CD8-positive, alpha-beta memory T cell (primary cell): Measurements from ENCODE around the gene SAP25. TPM values are rescaled to one million over a fixed set of nuclear protein-coding genes. Genes with fewer than 3 reads are reported as not detected.
A peak's percentile ranks its signal among the peaks of the same experiment; 100 is the strongest.

ENCODE experiments used
- CTCF ChIA-PET: fragments of 350-600 bp; sonication (Branson Sonifier 250); formaldehyde crosslinking; loops from one replicate; lab custom pipeline; 2021; ENCODE audit warnings: antibody characterized with exemption; lab: Charles Lee
- POLR2A ChIA-PET: fragments of 350-600 bp; sonication (Branson Sonifier 250); formaldehyde crosslinking; loops from one replicate; lab custom pipeline; 2021; ENCODE audit warnings: antibody characterized with exemption; lab: Charles Lee
- DNase-seq, 5 donors: peaks; one replicate each; pipeline versions ENCODE4 v3.0.0 to v3.0.0-alpha.2; 2020 to 2022; ENCODE audit warnings: mixed read lengths in 1 of 5
- H3K27ac ChIP-seq: one replicate; pipeline ENCODE4 v1.7.0; 2013; ENCODE audit warnings: low read depth, mild to moderate bottlenecking, low read length, moderate library complexity
- H3K27me3 ChIP-seq: 2 replicates; pipeline ENCODE4 v1.7.0; 2013; ENCODE audit warnings: low read length, mild to moderate bottlenecking; ENCODE audit not compliant: insufficient read depth, poor library complexity, severe bottlenecking
- H3K36me3 ChIP-seq: 2 replicates; pipeline ENCODE4 v1.7.0; 2013; ENCODE audit warnings: mild to moderate bottlenecking, low read length, moderate library complexity; ENCODE audit not compliant: insufficient read depth
- H3K4me1 ChIP-seq: 2 replicates; pipeline ENCODE4 v1.7.0; 2013; ENCODE audit warnings: mild to moderate bottlenecking, low read length, moderate library complexity; ENCODE audit not compliant: insufficient read depth
- H3K4me3 ChIP-seq: 2 replicates; pipeline ENCODE4 v1.7.0; 2013; ENCODE audit warnings: mild to moderate bottlenecking, low read length
- H3K9me3 ChIP-seq: 2 replicates; pipeline ENCODE4 v1.7.0; 2013; ENCODE audit warnings: mild to moderate bottlenecking, low read length
- H3K27ac Mint-ChIP-seq, 8 donors: one replicate each; pipeline ENCODE4 v1.8.0; 2020 to 2021; ENCODE audit warnings: mixed read lengths in 8 of 8, mild to moderate bottlenecking in 6 of 8, inconsistent platforms in 3 of 8, moderate library complexity in 3 of 8
- H3K27me3 Mint-ChIP-seq, 2 donors: one replicate each; pipeline ENCODE4 v1.8.0; 2020 to 2021; ENCODE audit warnings: mixed read lengths in 2 of 2, mild to moderate bottlenecking in 1 of 2, moderate library complexity in 1 of 2
- H3K36me3 Mint-ChIP-seq, 3 donors: one replicate each; pipeline ENCODE4 v1.8.0; 2020 to 2021; ENCODE audit warnings: mixed read lengths in 3 of 3, inconsistent platforms in 1 of 3, mild to moderate bottlenecking in 1 of 3
- H3K4me1 Mint-ChIP-seq, 3 donors: one replicate each; pipeline ENCODE4 v1.8.0; 2020 to 2021; ENCODE audit warnings: mixed read lengths in 3 of 3, inconsistent platforms in 1 of 3, mild to moderate bottlenecking in 1 of 3
- H3K4me3 Mint-ChIP-seq, 7 donors: one replicate each; pipeline ENCODE4 v1.8.0; 2020 to 2021; ENCODE audit warnings: mixed read lengths in 7 of 7, mild to moderate bottlenecking in 6 of 7, moderate library complexity in 4 of 7, inconsistent platforms in 2 of 7
- H3K9me3 Mint-ChIP-seq, 5 donors: one replicate each; pipeline ENCODE4 v1.8.0; 2020 to 2022; ENCODE audit warnings: mixed read lengths in 5 of 5, mild to moderate bottlenecking in 3 of 5, moderate library complexity in 2 of 5, inconsistent platforms in 1 of 5
- polyA plus RNA-seq: library from polyadenylated mRNA; unstranded; fragments of 300-500 nt; fragmentation: Illumina TruSeq; gene quantifications from one replicate; pipeline ENCODE4 v1.2.3, GENCODE V29; 2021
- total RNA-seq, 2 experiments: library from RNA; stranded (reverse); gene quantifications; one replicate each; pipeline ENCODE4 v1.2.3, GENCODE V29; 2021

SAP25 gene
- total and polyA plus RNA-seq, 3 experiments from 2014 or later = 0.56 to 14.3 (median 13.9) TPM

DNA sequence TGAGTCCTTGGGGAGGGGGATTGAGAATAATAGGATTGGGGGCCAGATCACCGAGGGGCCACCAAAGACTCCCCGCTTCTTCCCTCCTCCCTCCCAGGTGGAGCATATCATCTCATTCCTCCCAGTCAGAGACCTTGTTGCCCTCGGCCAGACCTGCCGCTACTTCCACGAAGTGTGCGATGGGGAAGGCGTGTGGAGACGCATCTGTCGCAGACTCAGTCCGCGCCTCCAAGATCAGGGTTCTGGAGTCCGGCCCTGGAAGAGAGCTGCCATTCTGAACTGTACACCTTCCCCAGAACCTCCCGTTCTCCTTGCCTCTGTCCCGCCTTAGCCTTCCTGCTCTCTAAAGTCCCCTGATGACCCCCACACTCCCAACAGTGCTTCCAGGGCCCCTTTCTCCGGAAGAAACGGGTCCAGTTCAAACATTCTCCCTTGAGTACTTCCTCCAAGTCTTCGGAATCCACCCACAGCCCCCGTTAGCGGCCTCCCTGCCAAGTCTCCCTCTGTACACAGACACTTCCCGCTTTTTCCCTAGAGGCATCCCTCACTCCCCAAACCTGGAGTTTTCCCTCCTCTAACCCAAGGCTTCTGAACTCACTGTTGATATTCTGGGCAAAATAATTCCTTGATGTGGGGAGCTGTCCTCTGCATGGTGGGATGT, 16.5 kb upstream of the SAP25 start:
- Histone ChIP-seq H3K27me3 (no peaks in the 10 kb centered on the region), H3K27ac (no peak overlapping the region), H3K4me1 (peaks cover 6% of the 10 kb centered on the region), H3K36me3 (no peaks in the 10 kb centered on the region), H3K9me3 (no peaks in the 10 kb centered on the region), H3K4me3 (no peak overlapping the region)
- Mint-ChIP-seq H3K4me1 (peaks cover 8 to 16% (median 9%) of the 10 kb centered on the region in 3 donors), H3K36me3 (peaks cover 0 to 7% (median 0%) of the 10 kb centered on the region in 3 donors), H3K27me3 (peaks cover 8 to 10% of the 10 kb centered on the region in 2 donors), H3K4me3 (no peak overlapping the region), H3K27ac (peak overlapping the region in 1 of 8 donors; percentile 29), H3K9me3 (no peaks in the 10 kb centered on the region)
- no peak for DNase-seq
- POLR2A ChIA-PET = interaction anchor here (0.6 kb wide), 1 partner anchor 93 kb away, joined by 8 read pairs; no protein-coding TSS in a partner anchor
- CTCF ChIA-PET = interaction anchor here (0.9 to 9.5 kb wide), 8 partner anchors 15 to 121 kb away, joined by 3 to 133 read pairs (median 9); partner anchors contain the start of genes MOSPD3 and POP7

- Histone ChIP-seq H3K27ac (no peak overlapping the region), H3K4me1 (peaks cover 13% of the 10 kb centered on the region), H3K4me3 (no peak overlapping the region), H3K36me3 (no peaks in the 10 kb centered on the region), H3K27me3 (no peaks in the 10 kb centered on the region), H3K9me3 (no peaks in the 10 kb centered on the region)
- Mint-ChIP-seq H3K4me1 (peaks cover 11 to 23% (median 14%) of the 10 kb centered on the region in 3 donors), H3K4me3 (peak overlapping the region in 1 of 7 donors; percentile 60), H3K27me3 (peaks cover 8 to 10% of the 10 kb centered on the region in 2 donors), H3K9me3 (no peaks in the 10 kb centered on the region), H3K27ac (no peak overlapping the region), H3K36me3 (peaks cover 0 to 10% (median 0%) of the 10 kb centered on the region in 3 donors)
- POLR2A ChIA-PET = interaction anchor here (1.1 kb wide), 1 partner anchor 21 kb away, joined by 4 read pairs; no protein-coding TSS in a partner anchor
- no peak for DNase-seq
- CTCF ChIA-PET = interaction anchor here (0.7 to 9.5 kb wide), 15 partner anchors 8 to 126 kb away, joined by 3 to 133 read pairs (median 4); partner anchors contain the start of genes MOSPD3 and POP7
Measured at GRCh38 chr7:100589341-100589947, 15.7 kb upstream of the SAP25 start.

DNA sequence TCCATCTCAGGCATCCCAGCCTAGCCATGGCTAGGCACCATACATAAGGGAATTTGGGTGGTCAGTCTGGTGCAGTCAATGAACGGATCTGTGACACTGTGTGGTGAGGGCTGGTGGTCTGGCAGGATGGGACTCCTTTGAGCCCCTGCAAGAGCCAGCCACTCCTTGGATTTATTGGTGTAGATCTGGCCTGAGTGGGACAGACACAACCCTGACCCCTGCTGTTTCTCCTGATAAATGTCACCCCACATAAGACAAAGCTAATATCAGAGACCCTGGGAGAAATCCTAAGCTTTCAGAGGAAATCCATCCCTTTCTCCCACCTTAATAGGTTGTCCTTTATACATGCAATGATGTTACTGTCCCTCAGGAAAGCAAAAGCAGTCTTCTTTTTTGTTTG, 14.7 kb upstream of the SAP25 start:
- H3K27ac ChIP-seq = no peak overlapping the region
- H3K36me3 ChIP-seq = no peaks in the 10 kb centered on the region
- no peaks in the 10 kb centered on the region for H3K9me3 Mint-ChIP-seq
- DNase-seq = no peak
- H3K27me3 ChIP-seq = no peaks in the 10 kb centered on the region
- H3K4me3 Mint-ChIP-seq = peak overlapping the region; percentile 40 to 82 (median 65)
- peaks cover 0 to 16% (median 0%) of the 10 kb centered on the region in 3 donors for H3K36me3 Mint-ChIP-seq
- ChIA-PET POLR2A (interaction anchor here (0.5 to 1.1 kb wide), 3 partner anchors 18 to 138 kb away, joined by 4 to 7 read pairs (median 4); no protein-coding TSS in a partner anchor), CTCF (interaction anchor here (0.7 to 9.5 kb wide), 15 partner anchors 9 to 139 kb away, joined by 3 to 133 read pairs (median 5); partner anchors contain the start of genes MOSPD3 and POP7)
- no peaks in the 10 kb centered on the region for H3K9me3 ChIP-seq
- H3K4me3 ChIP-seq = no peak overlapping the region
- H3K4me1 ChIP-seq = peaks cover 21% of the 10 kb centered on the region
- no peak overlapping the region for H3K27ac Mint-ChIP-seq
- H3K4me1 Mint-ChIP-seq = peaks cover 19 to 34% (median 20%) of the 10 kb centered on the region in 3 donors
- peaks cover 8 to 10% of the 10 kb centered on the region in 2 donors for H3K27me3 Mint-ChIP-seq

DNA sequence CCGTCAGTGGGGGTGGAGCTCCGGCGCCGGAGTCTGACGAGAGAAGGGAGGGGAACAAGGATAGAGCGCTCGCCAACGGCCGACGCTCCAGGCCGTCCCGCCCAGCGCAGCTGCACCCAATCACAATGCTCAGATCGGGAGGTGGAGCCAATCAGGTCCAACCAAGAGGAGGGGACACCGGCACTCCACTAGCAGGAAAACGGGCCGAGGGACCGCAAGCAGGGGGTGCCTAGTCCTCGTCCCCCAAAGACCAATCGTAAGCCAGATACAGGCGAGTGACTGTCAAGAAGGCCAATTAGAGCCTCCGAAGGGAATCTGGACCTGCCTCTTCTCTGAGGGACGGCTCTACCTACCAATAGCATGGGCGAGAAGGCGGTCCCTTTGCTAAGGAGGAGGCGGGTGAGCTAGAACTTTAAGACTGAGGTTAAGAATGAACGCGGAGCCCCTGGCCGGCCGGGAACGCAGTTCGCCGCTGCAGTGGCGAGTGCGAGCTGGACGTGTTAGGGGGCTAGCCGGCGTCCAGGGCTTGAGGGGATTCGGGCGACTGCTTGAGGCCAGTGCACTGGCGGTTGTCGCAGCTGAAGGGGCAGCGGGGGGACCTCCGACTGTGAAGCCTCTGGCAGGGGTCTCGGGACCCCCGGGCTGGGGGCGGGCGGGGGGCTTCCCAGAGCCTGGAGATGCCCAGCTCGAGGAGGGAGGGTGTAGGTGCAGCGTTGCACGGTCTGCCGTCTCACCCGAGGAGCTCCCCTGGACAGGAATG, 12.7 kb upstream of the SAP25 start, which contains the start of gene FBXO24:
TSS of gene FBXO24 (plus strand) at position 63 of the 760 bp plus-strand sequence. CDS start at position 361, 298 bp downstream.
- ChIA-PET CTCF (interaction anchor here (0.7 to 9.5 kb wide), 25 partner anchors 8 to 158 kb away, joined by 3 to 133 read pairs (median 5); partner anchors contain the start of genes MEPCE, MOSPD3, NYAP1 and PCOLCE), POLR2A (interaction anchor here (0.6 to 6.0 kb wide), 31 partner anchors 8 to 1082 kb away, joined by 3 to 42 read pairs (median 6); partner anchors contain the start of genes AGFG2, GNB2, LAMTOR4 and MEPCE)
- Histone ChIP-seq H3K9me3 (no peaks in the 10 kb centered on the region), H3K4me3 (peak within 1 kb of the TSS; percentile 87), H3K27me3 (no peaks in the 10 kb centered on the region), H3K4me1 (peaks cover 40% of the 10 kb centered on the region), H3K27ac (peak within 1 kb of the TSS; percentile 92), H3K36me3 (peaks cover 11% of the 10 kb centered on the region)
- Mint-ChIP-seq H3K27me3 (peaks cover 6 to 8% of the 10 kb centered on the region in 2 donors), H3K36me3 (peaks cover 0 to 24% (median 0%) of the 10 kb centered on the region in 3 donors), H3K27ac (peak within 1 kb of the TSS; percentile 85 to 99 (median 95)), H3K9me3 (no peaks in the 10 kb centered on the region), H3K4me1 (peaks cover 30 to 53% (median 31%) of the 10 kb centered on the region in 3 donors), H3K4me3 (peak within 1 kb of the TSS; percentile 91 to 99 (median 98))
- peak; percentile 99 to 100 (median 99) for DNase-seq

- peaks cover 19% of the 10 kb centered on the region for H3K36me3 ChIP-seq
- Mint-ChIP-seq H3K36me3 (peaks cover 0 to 24% (median 0%) of the 10 kb centered on the region in 3 donors), H3K4me1 (peaks cover 30 to 53% (median 31%) of the 10 kb centered on the region in 3 donors), H3K4me3 (peak within 1 kb of the TSS; percentile 91 to 99 (median 98)), H3K9me3 (no peaks in the 10 kb centered on the region), H3K27ac (peak within 1 kb of the TSS; percentile 85 to 99 (median 95)), H3K27me3 (peaks cover 6 to 7% of the 10 kb centered on the region in 2 donors)
- no peaks in the 10 kb centered on the region for H3K9me3 ChIP-seq
- H3K27ac ChIP-seq = peak within 1 kb of the TSS; percentile 92
- peak in 4 of 5 donors; percentile 62 to 74 (median 68) for DNase-seq
- H3K4me3 ChIP-seq = peak within 1 kb of the TSS; percentile 87
- ChIA-PET POLR2A (interaction anchor here (0.6 to 6.0 kb wide), 31 partner anchors 8 to 1081 kb away, joined by 3 to 42 read pairs (median 6); partner anchors contain the start of genes AGFG2, GNB2, LAMTOR4 and MEPCE), CTCF (interaction anchor here (0.9 to 9.5 kb wide), 29 partner anchors 8 to 157 kb away, joined by 3 to 133 read pairs (median 5); partner anchors contain the start of genes AGFG2, GNB2, MEPCE and MOSPD3)
- H3K27me3 ChIP-seq = no peaks in the 10 kb centered on the region
- peaks cover 48% of the 10 kb centered on the region for H3K4me1 ChIP-seq
Measured at GRCh38 chr7:100585511-100586265, 12.0 kb upstream of the SAP25 start, which contains the start of gene LRCH4. TSS of gene LRCH4 (minus strand) at chr7:100586129. CDS start at chr7:100586100, 29 bp downstream.

GRCh38 chr7:100584683-100585510, 11.2 kb upstream of the SAP25 start:
- H3K27me3 Mint-ChIP-seq = peaks cover 0 to 5% of the 10 kb centered on the region in 2 donors
- POLR2A ChIA-PET = interaction anchor here (0.6 to 6.0 kb wide), 22 partner anchors 7 to 156 kb away, joined by 3 to 42 read pairs (median 8); partner anchors contain the start of genes AGFG2, MEPCE, MOSPD3 and POP7
- Histone ChIP-seq H3K9me3 (no peaks in the 10 kb centered on the region), H3K4me1 (peaks cover 54% of the 10 kb centered on the region), H3K27me3 (no peaks in the 10 kb centered on the region), H3K4me3 (peak overlapping the region; percentile 87), H3K36me3 (peaks cover 27% of the 10 kb centered on the region), H3K27ac (peak overlapping the region; percentile 92)
- H3K9me3 Mint-ChIP-seq = no peaks in the 10 kb centered on the region
- CTCF ChIA-PET = interaction anchor here (0.6 to 9.5 kb wide), 20 partner anchors 12 to 267 kb away, joined by 3 to 133 read pairs (median 4); partner anchors contain the start of genes AGFG2, GNB2, MEPCE and MOSPD3
- DNase-seq = no peak
- peak overlapping the region; percentile 85 to 99 (median 95) for H3K27ac Mint-ChIP-seq
- peak overlapping the region; percentile 91 to 99 (median 98) for H3K4me3 Mint-ChIP-seq
- H3K36me3 Mint-ChIP-seq = peaks cover 0 to 24% (median 0%) of the 10 kb centered on the region in 3 donors
- peaks cover 30 to 53% (median 31%) of the 10 kb centered on the region in 3 donors for H3K4me1 Mint-ChIP-seq
